SK-N-SH treated with all-trans-retinoic acid at 6 μM for 48 hours (cell line): ENCODE results near the gene HOXA6.

Experiments used
- ATAC-seq: fragments of 200-7000 bp; cut with Tn5 transposase; 3 replicates; pipeline ENCODE4 v1.9.1; 2020; ENCODE audit warnings: mild to moderate bottlenecking, moderate library complexity
- ARNTL ChIP-seq: fragments of 450-650 bp; formaldehyde crosslinking; IDR thresholded peaks from 2 replicates; pipeline ENCODE4 v1.5.0; 2020; ENCODE audit warnings: low read depth, mild to moderate bottlenecking, moderate library complexity, borderline replicate concordance
- BACH2 ChIP-seq: fragments of 250-450 bp; sonication (Bioruptor Pico); IDR thresholded peaks from 2 replicates; pipeline ENCODE4 v1.9.0; 2021; ENCODE audit warnings: mild to moderate bottlenecking, borderline replicate concordance
- CSRNP3 ChIP-seq: fragments of 250-450 bp; sonication (Bioruptor Pico); IDR thresholded peaks from 2 replicates; pipeline ENCODE4 v1.5.1; 2021; ENCODE audit warnings: mild to moderate bottlenecking, moderate library complexity
- ESRRG ChIP-seq: fragments of 250-450 bp; sonication (Bioruptor Pico); IDR thresholded peaks from 2 replicates; pipeline ENCODE4 v1.6.1; 2021; ENCODE audit warnings: mild to moderate bottlenecking
- GLIS3 ChIP-seq: fragments of 250-450 bp; sonication (Bioruptor Pico); IDR thresholded peaks from 2 replicates; pipeline ENCODE4 v1.5.0; 2020; ENCODE audit warnings: mild to moderate bottlenecking, moderate library complexity
- ISL1 ChIP-seq: fragments of 250-450 bp; sonication (Bioruptor Pico); IDR thresholded peaks from 2 replicates; pipeline ENCODE4 v2.1.2; 2022; ENCODE audit warnings: mild to moderate bottlenecking, moderate library complexity
- OSR1 ChIP-seq: fragments of 250-450 bp; sonication (Bioruptor Pico); IDR thresholded peaks from 2 replicates; pipeline ENCODE4 v1.8.0; 2022; ENCODE audit warnings: moderate library complexity, mild to moderate bottlenecking, inconsistent platforms
- PPARA ChIP-seq: fragments of 250-450 bp; sonication (Bioruptor Pico); IDR thresholded peaks from 2 replicates; pipeline ENCODE4 v1.5.0; 2020; ENCODE audit warnings: mild to moderate bottlenecking, borderline replicate concordance
- RARB ChIP-seq: fragments of 250-450 bp; sonication (Bioruptor Pico); IDR thresholded peaks from 2 replicates; pipeline ENCODE4 v1.8.0; 2021; ENCODE audit warnings: mild to moderate bottlenecking, moderate library complexity
- SNAI2 ChIP-seq: fragments of 250-450 bp; sonication (Bioruptor Pico); IDR thresholded peaks from 2 replicates; pipeline ENCODE4 v1.5.0; 2020; ENCODE audit warnings: mild to moderate bottlenecking, moderate library complexity
- TCF4 ChIP-seq: fragments of 250-450 bp; sonication (Bioruptor Pico); IDR thresholded peaks from 2 replicates; pipeline ENCODE4 v1.8.0; 2021; ENCODE audit warnings: mild to moderate bottlenecking, moderate library complexity, borderline replicate concordance
- TOX ChIP-seq: fragments of 250-450 bp; sonication (Bioruptor Pico); IDR thresholded peaks from 2 replicates; pipeline ENCODE4 v1.8.0; 2021; ENCODE audit warnings: mild to moderate bottlenecking, moderate library complexity, borderline replicate concordance
- ZC3H10 ChIP-seq: fragments of 250-450 bp; sonication (Bioruptor Pico); IDR thresholded peaks from 2 replicates; pipeline ENCODE4 v1.5.1; 2021; ENCODE audit warnings: mild to moderate bottlenecking, moderate library complexity
- ZFP3 ChIP-seq: fragments of 250-450 bp; sonication (Bioruptor Pico); IDR thresholded peaks from 2 replicates; pipeline ENCODE4 v1.5.0; 2020; ENCODE audit warnings: mild to moderate bottlenecking, moderate library complexity
- ZFP30 ChIP-seq: fragments of 450-650 bp; formaldehyde crosslinking; IDR thresholded peaks from 2 replicates; pipeline ENCODE4 v1.5.0; 2022; ENCODE audit warnings: mild to moderate bottlenecking, moderate library complexity
- ZNF565 ChIP-seq: fragments of 450-650 bp; formaldehyde crosslinking; conservative IDR thresholded peaks from 2 replicates; pipeline ENCODE4 v1.5.0; 2020; ENCODE audit warnings: low read depth, mild to moderate bottlenecking, moderate library complexity
- ZNF70 ChIP-seq: fragments of 450-650 bp; formaldehyde crosslinking; IDR thresholded peaks from 2 replicates; pipeline ENCODE4 v1.5.0; 2020; ENCODE audit warnings: mild to moderate bottlenecking, moderate library complexity
- ZNF8 ChIP-seq: fragments of 450-650 bp; formaldehyde crosslinking; IDR thresholded peaks from 2 replicates; pipeline ENCODE4 v1.5.0; 2020; ENCODE audit warnings: mild to moderate bottlenecking, moderate library complexity
- TF ChIP-seq, protein P1 (sequence below): fragments of 250-450 bp; sonication (Bioruptor Pico); IDR thresholded peaks from 2 replicates; pipeline ENCODE4 v1.5.1; 2020; ENCODE audit warnings: low read depth, mild to moderate bottlenecking, moderate library complexity
- TF ChIP-seq, protein P2 (sequence below): fragments of 250-450 bp; sonication (Bioruptor Pico); IDR thresholded peaks from 2 replicates; pipeline ENCODE4 v1.8.0; 2021; ENCODE audit warnings: low read depth, mild to moderate bottlenecking, moderate library complexity, borderline replicate concordance

Gene HOXA6

DNA sequence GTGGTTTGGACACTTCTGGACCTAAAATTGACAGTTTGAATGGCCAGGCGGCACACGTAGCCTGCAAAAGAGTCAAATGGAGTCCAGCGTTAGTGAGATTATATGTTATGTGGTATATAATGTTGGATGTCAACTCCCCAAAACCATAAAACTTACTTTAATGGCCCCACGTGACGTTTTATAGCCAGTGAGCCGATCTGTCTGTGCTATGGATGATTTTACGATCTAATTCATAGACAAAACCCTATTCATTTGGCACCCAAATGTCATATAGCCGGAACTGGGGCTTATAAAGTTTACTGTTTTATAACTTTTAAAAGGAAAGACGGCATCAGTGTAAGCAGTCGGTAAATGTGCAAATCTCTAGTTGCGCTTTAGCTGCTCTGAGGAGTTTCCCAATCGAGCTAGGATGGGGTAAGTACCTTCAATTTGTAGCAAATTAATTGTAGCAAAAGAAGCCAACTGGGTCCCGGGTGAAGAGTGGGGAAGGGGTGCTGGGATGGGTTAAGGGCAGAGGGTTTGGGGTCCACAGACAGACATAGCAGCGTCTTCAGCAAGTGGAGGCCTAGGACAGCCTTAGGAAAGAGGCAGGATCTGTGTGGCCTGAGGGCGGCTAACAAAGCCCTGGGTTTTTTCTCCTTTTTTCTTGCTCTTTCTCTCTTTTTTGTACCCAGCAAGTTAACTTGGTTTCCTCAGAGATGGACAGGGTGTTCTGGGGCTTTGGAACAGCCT is 7.3 kb downstream of the HOXA6 start:
- TF ChIP-seq SNAI2 (CRISPR knock-in tag): no peak
- no peak for ATAC-seq

DNA sequence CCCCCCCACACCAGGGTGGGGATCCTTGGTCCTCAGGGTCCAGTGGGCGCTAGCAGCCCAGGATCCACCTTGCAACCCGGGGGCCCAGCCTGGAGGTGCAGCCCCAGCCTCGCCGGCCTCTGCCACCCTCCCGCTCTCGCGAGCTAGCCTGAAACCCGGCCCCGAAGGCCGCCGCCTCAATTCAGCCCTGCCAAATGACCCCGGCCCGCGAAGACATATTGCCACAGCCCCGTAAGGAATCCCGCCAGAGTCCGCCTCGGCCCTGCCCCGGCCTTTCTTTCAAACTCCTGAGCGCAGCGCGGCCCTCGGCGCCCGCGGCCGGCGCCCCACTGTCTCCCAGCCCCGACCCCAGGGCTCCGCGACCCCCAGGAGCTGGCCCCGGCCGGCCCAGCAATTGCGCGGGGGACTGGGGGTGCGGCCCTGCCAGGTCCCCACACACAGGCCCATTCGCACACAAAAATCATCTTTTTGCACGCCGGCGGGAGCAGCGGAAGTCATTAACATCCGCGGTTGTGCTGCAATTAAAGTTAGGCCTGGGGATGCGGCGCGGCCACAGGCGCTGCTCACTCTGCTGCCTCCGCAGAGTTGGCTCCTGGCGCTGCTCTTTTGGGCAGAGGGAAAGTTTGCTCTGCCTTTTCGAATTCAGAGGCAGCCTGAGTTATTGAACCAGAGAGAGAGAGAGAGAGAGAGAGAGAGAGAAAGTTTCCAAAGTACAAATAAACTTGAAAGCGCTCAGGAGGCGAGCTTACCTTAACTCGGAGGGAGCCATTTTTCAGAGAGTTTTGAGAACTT is 8.0 kb downstream of the HOXA6 start:
- no peak for TF ChIP-seq ZNF70 (CRISPR knock-in tag)
- ATAC-seq: no peak

GRCh38 chr7:27138985-27139333 is 8.6 kb downstream of the HOXA6 start:
- no peak for ATAC-seq
- TF ChIP-seq ESRRG (CRISPR knock-in tag): no peak
- TF ChIP-seq, protein P1, sequence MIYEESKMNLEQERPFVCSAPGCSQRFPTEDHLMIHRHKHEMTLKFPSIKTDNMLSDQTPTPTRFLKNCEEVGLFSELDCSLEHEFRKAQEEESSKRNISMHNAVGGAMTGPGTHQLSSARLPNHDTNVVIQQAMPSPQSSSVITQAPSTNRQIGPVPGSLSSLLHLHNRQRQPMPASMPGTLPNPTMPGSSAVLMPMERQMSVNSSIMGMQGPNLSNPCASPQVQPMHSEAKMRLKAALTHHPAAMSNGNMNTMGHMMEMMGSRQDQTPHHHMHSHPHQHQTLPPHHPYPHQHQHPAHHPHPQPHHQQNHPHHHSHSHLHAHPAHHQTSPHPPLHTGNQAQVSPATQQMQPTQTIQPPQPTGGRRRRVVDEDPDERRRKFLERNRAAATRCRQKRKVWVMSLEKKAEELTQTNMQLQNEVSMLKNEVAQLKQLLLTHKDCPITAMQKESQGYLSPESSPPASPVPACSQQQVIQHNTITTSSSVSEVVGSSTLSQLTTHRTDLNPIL (CRISPR knock-in tag): no peak
- no peak for TF ChIP-seq ZC3H10 (CRISPR knock-in tag)
- TF ChIP-seq OSR1 (CRISPR knock-in tag): no peak

DNA sequence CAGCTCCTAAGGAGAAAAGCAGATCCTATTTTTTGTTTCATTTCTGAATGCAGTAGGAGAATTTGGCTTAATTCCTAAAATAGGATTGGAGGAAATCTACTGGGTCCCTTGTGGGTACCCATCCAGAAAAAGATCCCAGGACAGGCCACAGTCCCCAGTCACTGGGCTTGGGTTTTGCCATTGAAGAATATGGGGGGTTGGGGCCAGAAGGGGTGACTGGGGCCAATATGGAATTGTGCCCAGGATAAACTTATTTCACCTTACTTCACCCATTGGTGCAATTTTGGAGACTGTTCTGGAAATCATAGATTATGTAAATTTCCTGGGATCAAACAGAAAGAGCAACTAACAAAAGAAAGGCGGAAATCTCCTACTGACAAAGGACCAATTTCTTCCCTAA is 9.1 kb downstream of the HOXA6 start:
- TF ChIP-seq CSRNP3 (CRISPR knock-in tag): no peak
- TF ChIP-seq ZC3H10 (CRISPR knock-in tag): no peak
- no peak for TF ChIP-seq GLIS3
- TF ChIP-seq ARNTL (CRISPR knock-in tag): no peak
- TF ChIP-seq ZNF8 (CRISPR knock-in tag): no peak
- TF ChIP-seq ESRRG (CRISPR knock-in tag): no peak
- no peak for TF ChIP-seq ZFP30
- TF ChIP-seq ISL1 (CRISPR knock-in tag): no peak

DNA sequence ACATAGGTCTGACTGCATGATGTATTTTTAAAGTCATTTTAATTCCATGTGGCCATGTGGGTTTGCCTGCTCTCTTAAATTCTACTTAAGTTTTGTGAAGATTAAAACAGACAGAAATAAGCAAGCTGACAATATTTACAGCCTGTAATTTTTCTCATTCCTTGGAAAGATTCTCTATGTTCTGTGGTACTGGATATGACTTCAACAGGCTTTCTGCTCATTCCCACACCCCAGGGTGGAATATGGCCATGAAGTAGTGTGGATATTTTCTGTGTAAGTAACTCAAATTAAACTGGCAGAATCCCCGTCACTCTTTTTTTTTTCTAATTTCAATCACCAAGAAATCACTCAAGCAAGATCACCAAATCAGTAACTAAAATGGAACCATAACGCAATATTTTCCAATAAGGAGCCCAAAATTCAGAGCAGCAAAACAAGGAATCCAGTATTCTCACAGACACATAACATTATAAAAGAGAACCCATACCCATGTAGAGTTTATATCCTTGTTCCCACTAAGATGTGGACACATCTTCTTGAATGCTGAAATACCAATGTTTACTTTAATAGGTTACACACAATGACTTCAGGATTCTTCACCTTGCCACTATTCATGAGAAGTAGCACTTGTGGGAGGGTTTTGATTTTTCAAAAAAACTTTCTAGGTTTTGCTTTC is 9.8 kb downstream of the HOXA6 start:
- TF ChIP-seq OSR1 (CRISPR knock-in tag): no peak
- TF ChIP-seq, all 23 proteins: peak for 0
- ATAC-seq: no peak

More for the DNA sequence above, 9.1 kb downstream of the HOXA6 start:
- no peak for ATAC-seq

- no peak for ATAC-seq
- TF ChIP-seq RARB (CRISPR knock-in tag) (no peak), TCF4 (CRISPR knock-in tag) (no peak), ZC3H10 (CRISPR knock-in tag) (no peak), BACH2 (CRISPR knock-in tag) (no peak), ISL1 (CRISPR knock-in tag) (no peak), ZNF8 (CRISPR knock-in tag) (no peak), ESRRG (CRISPR knock-in tag) (no peak), ZFP30 (no peak), CSRNP3 (CRISPR knock-in tag) (no peak), SNAI2 (CRISPR knock-in tag) (no peak), ZNF70 (CRISPR knock-in tag) (no peak), TOX (no peak), ZFP3 (CRISPR knock-in tag) (no peak), ARNTL (CRISPR knock-in tag) (no peak), PPARA (CRISPR knock-in tag) (no peak), ZNF565 (no peak), GLIS3 (no peak), OSR1 (CRISPR knock-in tag) (no peak)
- TF ChIP-seq, protein P2, sequence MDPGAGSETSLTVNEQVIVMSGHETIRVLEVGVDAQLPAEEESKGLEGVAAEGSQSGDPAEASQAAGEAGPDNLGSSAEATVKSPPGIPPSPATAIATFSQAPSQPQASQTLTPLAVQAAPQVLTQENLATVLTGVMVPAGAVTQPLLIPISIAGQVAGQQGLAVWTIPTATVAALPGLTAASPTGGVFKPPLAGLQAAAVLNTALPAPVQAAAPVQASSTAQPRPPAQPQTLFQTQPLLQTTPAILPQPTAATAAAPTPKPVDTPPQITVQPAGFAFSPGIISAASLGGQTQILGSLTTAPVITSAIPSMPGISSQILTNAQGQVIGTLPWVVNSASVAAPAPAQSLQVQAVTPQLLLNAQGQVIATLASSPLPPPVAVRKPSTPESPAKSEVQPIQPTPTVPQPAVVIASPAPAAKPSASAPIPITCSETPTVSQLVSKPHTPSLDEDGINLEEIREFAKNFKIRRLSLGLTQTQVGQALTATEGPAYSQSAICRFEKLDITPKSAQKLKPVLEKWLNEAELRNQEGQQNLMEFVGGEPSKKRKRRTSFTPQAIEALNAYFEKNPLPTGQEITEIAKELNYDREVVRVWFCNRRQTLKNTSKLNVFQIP (CRISPR knock-in tag): no peak
Observed at GRCh38 chr7:27134392-27134791, 13.2 kb downstream of the HOXA6 start.
